Prostate gland (tissue), 2 donors: ENCODE measurements around the gene REV3L.

ENCODE experiments used
- POLR2A ChIP-seq: fragments of 450-650 bp; IDR thresholded peaks from one replicate; pipeline ENCODE4 v1.6.1; 2016; ENCODE audit warnings: antibody characterized with exemption, mild to moderate bottlenecking
- TF ChIP-seq, protein P1 (sequence below), 4 experiments: fragments of 200-600 bp in 2 of 4; fragments of 450-650 bp in 2 of 4; sonication (generic) in 2 of 4; IDR thresholded peaks; 1 replicate in 3 of 4; 2 replicates in 1 of 4; pipeline ENCODE4 v1.5.1; 2016 to 2019; ENCODE audit warnings: antibody characterized with exemption in 4 of 4, mild to moderate bottlenecking in 2 of 4, moderate library complexity in 2 of 4

DNA sequence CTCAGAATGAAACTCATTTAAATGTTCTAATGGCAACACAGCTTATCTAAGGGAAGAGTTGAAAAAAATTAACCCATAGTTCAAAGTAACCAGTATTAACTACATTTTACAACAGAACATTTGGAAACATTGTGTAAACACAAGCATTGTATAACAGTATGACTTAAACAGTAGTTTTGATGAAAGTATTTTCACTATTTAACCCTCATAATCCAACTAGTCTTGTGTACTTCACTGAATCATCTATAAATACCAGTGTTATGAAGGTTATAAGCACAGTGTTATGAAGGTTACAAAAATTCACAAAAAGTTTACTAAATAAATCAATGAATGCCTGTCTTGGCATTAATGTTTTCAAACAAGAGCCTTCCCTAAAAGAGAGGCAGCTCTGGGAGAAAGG, 66.5 kb downstream of the REV3L start:
- TF ChIP-seq, protein P1, sequence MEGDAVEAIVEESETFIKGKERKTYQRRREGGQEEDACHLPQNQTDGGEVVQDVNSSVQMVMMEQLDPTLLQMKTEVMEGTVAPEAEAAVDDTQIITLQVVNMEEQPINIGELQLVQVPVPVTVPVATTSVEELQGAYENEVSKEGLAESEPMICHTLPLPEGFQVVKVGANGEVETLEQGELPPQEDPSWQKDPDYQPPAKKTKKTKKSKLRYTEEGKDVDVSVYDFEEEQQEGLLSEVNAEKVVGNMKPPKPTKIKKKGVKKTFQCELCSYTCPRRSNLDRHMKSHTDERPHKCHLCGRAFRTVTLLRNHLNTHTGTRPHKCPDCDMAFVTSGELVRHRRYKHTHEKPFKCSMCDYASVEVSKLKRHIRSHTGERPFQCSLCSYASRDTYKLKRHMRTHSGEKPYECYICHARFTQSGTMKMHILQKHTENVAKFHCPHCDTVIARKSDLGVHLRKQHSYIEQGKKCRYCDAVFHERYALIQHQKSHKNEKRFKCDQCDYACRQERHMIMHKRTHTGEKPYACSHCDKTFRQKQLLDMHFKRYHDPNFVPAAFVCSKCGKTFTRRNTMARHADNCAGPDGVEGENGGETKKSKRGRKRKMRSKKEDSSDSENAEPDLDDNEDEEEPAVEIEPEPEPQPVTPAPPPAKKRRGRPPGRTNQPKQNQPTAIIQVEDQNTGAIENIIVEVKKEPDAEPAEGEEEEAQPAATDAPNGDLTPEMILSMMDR (IDR thresholded peaks at IDR 0.05) = no peak
- no peak for TF ChIP-seq POLR2A
